Germinal center (tissue), 1 donor: ENCODE data around the gene LIN7B.
"Not testable (repeated sequence)": the region's sequence is repeated elsewhere in the genome, so short reads cannot be mapped to it uniquely, and the experiment has no call there.

Experiments used
- DNase-seq: peaks from one replicate; pipeline ENCODE4 v3.0.0; 2012; ENCODE audit warnings: mixed read lengths, low spot score

Gene LIN7B

DNA sequence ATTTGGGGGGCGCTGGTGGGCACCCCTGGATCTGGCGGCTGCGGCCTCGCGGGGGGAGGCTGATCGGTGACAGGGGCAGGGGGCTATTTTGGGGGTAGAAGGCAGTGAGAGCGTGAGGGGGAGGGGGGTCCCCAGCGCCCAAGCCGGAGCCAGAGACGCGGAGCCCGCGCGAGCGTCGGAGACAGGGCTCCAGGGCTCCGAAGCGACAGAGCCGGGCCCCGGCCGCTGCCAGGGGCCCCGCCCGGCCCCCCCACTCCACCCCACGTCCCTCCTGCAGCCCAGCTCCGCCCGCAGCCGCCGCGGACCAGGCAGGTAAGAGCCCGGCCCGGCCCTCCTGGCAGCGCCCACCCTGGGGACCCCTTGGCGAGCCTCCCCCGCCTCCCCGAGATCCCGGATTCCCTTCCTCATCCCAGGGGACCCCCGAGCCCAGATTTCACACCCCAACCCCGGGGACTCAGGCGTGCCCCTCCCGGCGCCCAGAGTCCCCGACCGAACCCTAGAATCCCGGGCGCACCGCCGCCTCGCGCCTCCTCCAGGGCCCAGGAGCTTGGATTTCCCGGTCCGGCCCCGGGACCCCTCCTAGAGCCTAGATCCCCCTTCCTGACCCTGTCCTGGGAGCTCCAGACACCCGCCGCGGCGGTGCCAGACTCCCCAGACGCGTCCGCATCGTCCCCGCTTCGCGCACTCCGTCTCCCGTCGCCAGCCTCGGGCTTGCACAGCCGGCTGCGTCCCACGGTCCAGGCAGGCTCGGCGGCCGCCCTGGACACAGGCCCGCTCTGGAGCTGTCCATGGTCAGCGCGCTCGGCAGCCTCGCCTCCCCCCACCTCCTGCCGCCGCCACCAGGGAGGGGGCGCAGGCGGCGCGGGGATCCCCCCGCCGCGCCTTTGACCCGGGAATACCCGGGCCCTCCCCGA is 5.5 kb downstream of the LIN7B start, which contains the start of gene PPFIA3:
TSS of gene PPFIA3 (plus strand) at position 134 of the 914 bp plus-strand sequence. CDS start 8,330 bp downstream, outside the sequence.
- peak; percentile 33 for DNase-seq

DNA sequence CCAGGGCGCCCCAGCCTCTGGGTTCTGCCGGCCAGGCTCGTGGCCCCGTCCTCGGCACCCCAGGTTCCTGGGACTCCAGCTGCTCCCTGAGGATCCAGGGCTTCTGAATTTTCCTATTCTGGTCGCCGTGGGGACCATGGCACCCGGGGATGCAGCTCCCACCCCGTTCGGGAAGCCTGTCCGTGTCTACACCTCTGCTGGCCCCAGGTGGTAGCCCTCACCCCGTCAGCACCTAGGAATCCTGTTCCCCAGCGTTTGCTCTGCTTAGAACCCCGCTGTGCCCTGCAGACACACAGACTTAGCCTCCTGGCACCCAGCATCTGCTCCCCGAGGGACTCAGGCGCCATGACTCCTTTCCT is 6.1 kb downstream of the LIN7B start:
- DNase-seq: no peak

DNA sequence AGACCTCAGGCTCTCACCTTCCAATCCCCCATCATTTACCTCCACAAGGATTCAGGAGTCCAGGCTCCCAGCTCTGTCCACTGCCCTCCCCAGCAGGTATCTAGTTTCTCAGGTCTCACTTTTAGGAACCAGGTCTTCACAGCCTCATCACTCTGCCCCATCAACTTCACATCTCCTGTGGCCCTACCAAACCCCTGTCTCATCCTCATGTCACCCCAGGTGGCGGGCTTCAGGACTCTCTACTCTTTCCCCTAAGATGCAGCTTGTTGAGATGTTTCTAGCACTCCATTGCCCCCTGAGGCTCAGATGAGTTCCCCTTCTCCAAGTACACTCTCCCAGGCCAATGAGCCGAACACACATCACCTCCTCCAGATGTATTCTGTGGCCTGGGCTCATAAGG is 6.7 kb downstream of the LIN7B start:
- DNase-seq: no peak

DNA sequence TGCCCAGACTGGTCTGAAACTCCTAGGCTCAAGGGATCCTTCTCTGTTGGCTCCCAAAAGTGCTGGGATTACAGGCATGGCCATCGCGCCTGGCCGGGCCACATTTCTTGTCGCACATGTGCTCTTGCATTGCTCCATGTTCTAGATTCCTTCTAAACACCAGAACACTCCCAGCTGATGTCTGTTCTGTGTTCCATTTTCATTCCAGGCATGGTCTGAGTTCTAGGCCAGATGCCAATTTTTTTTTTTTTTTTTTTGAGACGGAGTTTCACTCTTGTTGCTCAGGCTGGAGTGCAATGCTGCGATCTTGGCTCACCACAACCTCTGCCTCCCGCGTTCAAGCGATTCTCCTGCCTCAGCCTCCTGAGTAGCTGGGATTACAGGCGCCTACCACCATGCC is 7.7 kb downstream of the LIN7B start:
- DNase-seq: not testable (repeated sequence)

DNA sequence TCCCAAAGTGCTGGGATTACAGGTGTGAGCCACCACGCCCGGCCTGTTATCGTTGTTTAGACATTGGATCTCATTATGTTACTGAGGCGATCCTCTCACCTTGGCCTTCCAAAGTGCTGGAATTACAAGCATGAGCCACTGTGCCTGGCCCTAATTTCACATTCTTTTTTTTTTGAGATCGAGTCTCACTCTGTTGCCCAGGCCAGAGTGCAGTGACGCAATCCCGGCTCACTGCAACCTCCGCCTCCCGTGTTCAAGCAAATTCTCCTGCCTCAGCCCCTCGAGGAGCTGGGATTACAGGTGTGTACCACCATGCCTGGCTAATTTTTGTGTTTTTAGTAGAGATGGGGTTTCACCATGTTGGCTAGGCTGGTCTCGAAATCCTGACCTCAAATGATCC is 9.1 kb downstream of the LIN7B start:
- not testable (repeated sequence) for DNase-seq

DNA sequence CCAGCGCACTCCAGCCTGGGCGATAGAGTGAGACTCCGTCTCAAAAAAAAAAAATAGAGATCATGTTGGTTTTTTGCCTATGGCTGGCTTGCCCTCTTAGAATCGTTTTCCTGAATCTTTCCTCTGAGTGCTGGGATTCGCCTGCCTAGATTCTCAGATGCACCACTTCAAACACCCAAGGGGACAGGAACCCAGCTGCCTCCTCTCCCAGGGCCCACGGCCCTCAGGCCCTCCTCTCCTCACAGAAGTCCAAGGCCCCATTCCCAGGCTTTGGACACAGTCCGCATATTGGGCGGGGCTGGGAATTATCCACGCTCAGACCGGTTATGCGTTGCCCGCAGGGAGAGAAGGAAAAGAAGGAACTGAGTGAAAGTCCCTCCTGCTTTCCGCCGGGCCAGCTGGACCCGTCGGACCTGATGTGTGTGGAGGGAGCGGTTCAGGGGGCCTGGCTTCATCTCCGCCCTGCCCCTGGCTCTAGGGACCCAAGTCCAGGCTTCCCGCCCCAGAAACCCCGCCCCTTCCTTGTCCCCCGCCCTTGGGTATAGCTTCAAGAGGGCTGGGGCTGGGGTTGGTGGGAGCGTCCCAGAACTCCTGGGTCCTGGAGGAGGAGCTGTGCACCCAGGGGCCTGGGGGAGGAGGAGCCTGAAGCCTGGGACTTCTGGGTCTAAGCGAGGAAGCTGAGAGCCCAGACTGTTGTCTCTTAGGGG is 11.0 kb downstream of the LIN7B start:
- DNase-seq: no peak

DNA sequence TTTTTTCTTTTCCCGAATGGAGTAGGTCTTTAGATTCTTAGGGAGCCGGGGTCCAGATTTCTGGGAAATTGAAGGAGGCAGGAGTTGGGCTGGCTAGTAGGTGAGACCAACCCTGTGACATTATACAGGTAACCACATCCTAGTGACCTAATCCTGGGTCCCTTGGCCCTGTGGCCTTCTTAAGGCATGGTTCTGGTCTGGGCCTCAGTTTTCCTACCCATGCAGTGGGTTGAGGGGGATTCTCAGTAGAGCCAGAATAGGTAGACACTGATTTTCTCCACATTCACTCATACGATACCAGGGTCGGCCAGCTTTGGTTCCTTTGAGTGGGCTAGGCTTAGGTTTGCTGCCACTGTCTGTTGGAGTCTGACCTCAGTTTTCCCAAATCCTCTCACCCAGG is 12.4 kb downstream of the LIN7B start:
- DNase-seq: no peak

DNA sequence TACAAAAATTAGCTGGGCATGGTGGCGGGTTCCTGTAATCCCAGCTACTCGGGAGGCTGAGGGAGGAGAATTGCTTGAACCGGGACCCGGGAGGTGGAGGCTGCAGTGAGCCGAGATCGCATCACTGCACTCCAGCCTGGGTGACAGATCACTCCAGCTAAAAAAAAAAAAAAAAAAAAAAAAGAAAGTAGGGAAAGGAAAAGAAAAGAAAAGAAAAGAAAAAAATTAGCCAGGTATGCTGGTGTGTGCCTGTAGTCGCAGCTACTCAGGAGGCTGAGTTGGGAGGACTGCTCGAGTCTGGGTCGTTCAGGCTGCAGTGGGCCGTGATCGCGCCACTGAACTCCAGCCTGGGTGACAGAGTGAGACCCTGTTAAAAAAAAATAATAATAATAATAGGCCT is 13.1 kb downstream of the LIN7B start:
- DNase-seq: not testable (repeated sequence)

DNA sequence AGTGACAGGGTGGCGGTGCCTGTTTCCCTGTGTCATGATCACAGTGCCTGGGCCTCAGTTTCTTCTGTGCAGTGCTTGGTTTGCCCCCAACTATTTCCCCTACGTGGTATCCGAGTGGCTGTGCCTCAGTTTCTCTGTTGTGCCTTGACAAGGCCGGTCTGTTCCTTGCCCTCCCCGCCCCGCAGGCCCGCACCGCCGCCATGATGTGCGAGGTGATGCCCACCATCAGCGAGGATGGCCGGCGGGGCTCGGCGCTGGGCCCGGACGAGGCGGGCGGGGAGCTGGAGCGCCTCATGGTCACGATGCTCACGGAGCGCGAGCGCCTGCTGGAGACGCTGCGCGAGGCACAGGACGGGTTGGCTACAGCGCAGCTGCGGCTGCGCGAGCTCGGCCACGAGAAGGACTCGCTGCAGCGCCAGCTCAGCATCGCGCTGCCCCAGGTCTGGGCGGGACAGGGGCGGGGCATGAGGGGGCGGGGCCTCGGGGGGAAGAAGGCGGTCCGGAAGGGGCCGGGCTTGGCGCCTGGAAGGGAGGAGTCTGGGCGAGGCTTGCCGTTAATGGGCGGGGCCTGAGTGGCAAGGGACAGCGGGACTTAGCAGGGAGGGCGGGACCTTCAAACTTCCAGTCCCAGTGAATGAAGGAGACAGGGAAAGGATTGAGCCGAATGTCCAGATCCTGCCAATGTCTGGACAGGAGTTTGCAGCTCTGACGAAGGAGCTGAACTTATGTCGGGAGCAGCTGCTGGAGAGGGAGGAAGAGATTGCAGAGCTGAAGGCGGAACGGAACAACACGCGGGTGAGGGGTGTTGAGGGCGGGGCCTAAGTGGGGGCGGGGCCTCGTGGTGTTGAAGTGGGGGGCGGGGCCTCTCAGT is 13.7 kb downstream of the LIN7B start:
- peak; percentile 99 for DNase-seq

DNA sequence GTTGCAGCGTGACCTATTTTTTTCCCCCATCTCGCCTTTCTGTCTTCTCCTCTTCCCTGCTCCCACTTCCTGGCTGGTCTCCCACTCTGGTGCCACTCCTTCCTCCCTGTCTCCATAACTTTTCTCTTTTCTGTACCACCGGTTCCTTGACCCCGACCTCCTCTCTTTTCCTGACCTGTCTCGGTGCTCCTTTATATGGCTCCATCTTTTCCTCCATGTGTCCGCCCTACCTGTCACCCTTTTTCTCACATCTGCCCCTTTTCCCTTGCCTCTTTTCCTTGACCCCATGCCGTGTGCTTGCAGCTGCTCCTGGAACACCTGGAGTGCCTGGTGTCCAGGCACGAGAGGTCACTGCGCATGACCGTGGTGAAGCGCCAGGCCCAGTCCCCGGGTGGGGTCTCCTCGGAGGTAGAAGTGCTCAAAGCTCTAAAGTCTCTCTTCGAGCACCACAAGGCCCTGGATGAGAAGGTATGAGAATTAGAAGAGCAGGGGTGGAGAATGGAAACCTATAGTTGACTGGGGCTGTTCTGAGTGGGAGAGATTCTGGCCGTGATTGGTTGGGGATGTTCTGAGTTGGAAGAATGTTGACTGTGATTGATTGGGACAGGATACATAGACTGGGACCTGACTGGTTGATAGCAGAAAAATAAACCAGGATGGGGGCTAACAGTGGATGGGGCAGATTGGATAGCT is 14.5 kb downstream of the LIN7B start:
- no peak for DNase-seq

DNA sequence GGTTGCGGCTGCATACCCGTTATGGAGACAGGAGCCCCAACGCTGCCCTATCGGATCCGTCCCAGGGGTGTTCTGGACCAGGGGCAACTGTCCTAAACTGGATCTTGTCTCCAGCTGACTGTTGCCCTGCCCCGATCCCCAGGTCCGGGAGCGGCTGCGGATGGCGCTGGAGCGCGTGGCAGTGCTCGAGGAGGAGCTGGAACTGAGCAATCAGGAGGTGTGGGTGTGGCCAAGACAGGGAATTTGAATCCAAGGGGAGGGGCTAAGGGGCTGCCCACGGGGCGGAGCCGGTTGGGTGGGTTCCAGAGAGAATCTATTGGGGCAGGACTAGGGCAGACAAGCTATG is 15.0 kb downstream of the LIN7B start:
- no peak for DNase-seq

DNA sequence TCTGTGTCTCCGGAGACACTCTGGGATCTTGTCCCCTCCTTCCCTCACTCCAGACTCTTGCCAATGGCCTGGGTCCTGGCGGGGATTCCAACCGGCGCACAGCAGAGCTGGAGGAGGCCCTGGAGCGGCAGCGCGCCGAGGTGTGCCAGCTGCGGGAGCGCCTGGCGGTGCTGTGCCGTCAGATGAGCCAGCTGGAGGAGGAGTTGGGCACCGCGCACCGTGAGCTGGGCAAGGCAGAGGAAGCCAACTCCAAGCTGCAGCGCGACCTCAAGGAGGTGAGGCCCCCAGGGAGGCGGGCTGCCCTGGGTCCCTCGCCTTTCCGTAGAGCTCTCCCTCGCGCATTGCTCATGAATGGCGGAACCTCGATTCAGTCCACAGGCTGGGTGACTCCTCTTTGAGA is 16.2 kb downstream of the LIN7B start:
- DNase-seq: no peak

DNA sequence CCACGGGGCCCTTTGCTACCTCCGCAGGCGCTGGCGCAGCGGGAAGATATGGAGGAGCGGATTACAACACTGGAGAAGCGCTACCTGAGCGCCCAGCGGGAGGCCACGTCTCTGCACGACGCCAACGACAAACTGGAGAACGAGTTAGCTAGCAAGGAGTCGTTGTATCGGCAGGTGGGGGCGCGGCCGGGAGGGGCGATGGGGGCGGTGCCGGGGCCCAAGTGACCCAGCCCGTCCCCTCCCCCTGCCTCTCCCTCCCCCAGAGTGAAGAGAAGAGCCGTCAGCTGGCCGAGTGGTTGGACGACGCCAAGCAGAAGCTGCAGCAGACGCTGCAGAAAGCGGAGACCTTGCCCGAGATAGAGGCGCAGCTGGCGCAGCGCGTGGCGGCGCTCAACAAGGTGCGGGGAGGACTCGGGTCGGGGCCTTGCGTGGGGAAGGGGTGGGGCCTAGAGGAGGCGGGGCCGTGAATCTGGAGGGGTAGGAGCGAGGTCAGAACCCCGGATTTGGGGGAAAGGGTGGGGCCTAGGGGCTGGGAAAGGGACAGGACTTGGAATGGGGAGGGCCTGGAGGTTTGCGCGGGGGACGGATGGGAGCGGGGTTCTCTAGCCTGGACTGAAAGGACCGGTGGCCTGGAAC is 18.9 kb downstream of the LIN7B start:
- no peak for DNase-seq

DNA sequence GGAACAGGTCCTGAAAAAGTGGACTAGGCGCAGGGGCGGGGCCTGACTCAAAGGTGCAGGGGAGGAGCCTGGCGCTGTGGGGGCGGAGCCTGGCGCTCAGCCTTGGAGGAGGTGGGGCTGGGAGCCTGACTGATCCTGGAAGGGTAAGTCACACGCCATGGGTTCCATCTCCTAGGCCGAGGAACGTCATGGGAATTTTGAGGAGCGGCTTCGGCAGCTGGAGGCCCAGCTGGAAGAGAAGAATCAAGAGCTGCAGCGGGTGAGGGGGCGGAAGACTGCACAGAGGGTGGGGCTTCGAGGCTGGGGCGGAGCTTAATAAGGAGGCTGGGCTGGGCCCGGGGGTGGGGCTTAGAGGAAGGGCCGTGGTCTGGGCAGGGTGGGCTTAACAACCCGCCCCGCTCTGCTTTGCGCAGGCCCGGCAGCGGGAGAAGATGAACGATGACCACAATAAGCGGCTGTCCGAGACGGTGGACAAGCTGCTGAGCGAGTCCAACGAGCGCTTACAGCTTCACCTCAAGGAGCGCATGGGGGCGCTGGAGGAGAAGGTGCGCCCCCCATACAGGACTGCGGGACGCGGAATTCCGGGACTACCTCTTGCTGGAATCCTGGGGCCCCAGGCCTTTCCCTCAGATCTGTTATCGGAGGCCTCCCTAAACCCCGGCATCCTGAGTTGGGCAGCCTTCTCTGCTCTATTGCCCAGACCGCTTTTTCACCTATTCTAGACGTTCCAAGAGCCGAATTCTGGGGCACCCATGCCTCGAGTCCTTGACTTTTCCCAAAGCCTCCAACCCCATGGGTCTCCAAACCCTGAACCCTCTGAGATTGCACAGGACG is 19.7 kb downstream of the LIN7B start:
- DNase-seq: peak; percentile 54

DNA sequence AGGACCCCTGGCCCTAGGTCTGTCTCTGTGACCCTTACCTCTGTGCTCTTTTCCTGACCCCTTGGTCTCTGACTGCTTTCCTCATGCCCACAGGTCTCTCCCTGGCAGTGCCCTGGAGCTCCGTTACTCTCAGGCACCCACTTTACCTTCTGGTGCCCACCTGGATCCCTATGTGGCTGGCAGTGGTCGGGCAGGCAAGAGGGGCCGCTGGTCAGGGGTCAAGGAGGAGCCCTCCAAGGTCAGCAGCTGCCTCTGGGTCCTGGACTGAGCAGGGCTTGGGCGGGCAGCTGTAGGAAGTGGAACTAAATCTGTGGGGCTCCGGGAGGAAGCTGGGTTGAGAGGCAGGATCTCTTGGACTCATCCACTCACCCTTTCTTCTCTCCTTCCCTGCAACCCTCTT is 21.5 kb downstream of the LIN7B start:
- no peak for DNase-seq

DNA sequence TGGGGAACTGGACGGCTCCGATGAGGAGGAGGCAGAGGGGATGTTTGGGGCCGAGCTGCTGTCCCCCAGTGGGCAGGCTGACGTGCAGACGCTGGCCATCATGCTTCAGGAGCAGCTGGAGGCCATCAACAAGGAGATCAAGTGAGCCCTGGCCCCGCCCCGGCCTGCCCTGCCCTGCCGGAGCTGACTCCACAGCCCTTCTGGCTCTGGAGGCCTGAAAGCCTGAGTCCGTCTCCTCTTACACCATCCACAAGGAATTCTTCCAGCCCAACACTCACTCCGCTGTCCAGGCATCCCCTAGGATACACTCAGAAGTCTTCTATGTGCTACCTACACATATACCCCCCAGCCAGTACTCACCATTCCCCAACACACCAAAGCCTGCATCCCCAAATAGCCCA is 22.6 kb downstream of the LIN7B start:
- DNase-seq: no peak

DNA sequence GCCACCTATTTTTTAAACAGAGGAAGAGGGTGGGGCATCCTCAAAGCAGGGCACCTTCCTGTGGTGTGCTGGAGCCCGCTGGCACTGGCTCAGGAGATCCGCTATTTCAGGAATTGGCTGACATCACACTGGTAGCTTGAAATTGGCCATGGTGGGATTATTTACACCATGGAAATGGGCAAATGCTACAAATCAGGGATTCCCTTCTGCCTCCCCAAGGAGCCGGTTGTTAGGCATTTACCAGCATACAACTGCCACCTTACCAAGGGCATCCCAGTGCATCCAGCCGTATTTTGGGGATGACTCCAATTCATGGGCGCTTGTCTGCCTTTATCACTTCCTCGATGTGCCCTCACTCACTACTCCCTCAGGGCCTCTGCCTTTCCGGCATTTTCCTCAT is 26.8 kb downstream of the LIN7B start:
- DNase-seq: no peak

DNA sequence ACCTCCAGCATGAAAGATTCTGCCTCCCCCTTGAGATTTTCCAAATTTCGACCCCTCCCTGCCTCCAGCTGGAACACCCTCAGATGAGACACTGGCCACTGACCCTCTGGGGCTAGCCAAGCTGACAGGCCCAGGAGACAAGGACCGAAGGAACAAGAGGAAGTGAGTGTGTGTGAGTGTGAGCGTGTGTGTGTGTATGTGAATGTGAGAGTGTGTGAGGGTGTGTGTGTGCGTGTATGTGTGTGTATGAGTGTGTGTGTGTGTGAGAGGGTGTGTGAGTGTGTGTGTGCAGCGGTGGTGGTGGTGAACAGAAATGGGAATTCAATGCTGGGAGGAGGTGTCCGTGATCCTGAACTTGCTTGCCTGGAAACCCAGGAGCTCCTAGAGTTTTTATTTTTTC is 27.2 kb downstream of the LIN7B start:
- no peak for DNase-seq

DNA sequence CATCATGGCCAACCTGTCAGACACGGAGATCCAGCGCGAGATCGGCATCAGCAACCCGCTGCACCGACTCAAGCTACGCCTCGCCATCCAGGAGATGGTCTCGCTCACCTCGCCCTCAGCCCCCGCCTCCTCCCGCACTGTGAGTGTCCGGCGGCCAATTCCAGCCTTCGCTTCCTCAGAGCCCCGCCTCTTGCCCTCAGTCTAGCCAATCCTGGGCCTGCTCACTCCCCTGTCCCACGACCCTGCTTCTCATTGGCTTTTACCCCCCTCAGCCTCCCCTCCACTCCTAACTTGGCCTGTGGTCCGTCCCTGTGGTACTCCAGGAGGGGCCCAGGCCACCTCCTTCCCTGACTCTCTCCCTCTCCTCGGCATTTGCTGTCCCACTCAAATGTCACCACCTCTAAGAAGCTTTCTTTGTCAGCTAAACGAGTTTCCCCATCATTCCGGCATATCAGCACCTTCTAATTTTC is 28.7 kb downstream of the LIN7B start:
- DNase-seq: peak; percentile 97
